ENCODE data around the gene KIAA0513. TPM values are rescaled to one million over a fixed set of nuclear protein-coding genes. Genes with fewer than 3 reads are reported as not detected.

Gene KIAA0513
- total and polyA plus RNA-seq, 10 of the 15 experiments (the other 5 are each of a cell fraction or from before 2014, with no cell fraction given), result 0.14 to 5.8 (median 2.0) TPM

DNA sequence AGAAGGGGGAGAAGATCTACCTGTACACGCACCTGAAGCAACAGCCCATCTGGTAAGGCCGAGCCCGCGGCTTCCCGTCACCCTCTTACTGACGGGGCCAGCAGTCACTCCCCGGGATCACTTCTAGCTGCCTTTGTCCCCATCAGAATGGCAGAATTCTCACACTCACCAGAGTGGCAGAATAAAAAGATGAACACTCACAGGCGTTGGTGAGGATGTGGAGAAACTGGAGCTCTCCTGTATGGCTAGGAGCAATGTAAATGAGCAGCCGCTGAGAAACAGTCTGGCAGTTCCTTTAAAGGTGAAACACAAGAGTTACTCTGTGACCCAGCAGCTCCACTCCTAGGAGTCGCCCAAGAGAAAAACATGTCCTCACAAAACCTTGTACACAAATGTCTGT is 51.4 kb downstream of the KIAA0513 start:
- no peak overlapping the region for H2AFZ ChIP-seq (ENCODE audit: control insufficient read depth, low read depth, low read length)
- no peak overlapping the region for H3K27ac ChIP-seq (ENCODE audit: control insufficient read depth, insufficient read depth)
- H3K27me3 ChIP-seq (replicated peaks in 1 of 2; ENCODE audit: control insufficient read depth in 2 of 2, insufficient read depth in 2 of 2, low read length in 1 of 2), result no peaks in the 10 kb centered on the region; a peak in 1 of 4 replicates
- intact Hi-C loops (cut with micrococcal nuclease; ENCODE audit: unreplicated experiment), result no loop called here
- H3K36me3 ChIP-seq (ENCODE audit: control insufficient read depth in 2 of 2, insufficient read depth in 2 of 2, low read length in 1 of 2), result no peaks in the 10 kb centered on the region
- DNase-seq (ENCODE audit: low read depth, low spot score) (no peak), FAIRE-seq (no peak), ATAC-seq (no peak)
- H3K9me3 ChIP-seq (replicated peaks; ENCODE audit: control insufficient read depth, insufficient read depth, low read length), result no peaks in the 10 kb centered on the region
- BruUV-seq (replicated peaks), result no TSS peak
- no peak overlapping the region for H3K4me3 ChIP-seq
- H4K20me1 ChIP-seq (ENCODE audit: control insufficient read depth, insufficient read depth), result no peaks in the 10 kb centered on the region
- peaks cover 18% of the 10 kb centered on the region for H3K4me1 ChIP-seq (ENCODE audit: control insufficient read depth, insufficient read depth, low read length)
- RAD21 ChIA-PET (ENCODE audit: unreplicated experiment), result no interaction called here
- POLR2A ChIA-PET, result no interaction called here
- SMC1A ChIA-PET (ENCODE audit: uncharacterized antibody, unreplicated experiment), result no interaction called here
- no peak overlapping the region for H3K4me2 ChIP-seq (ENCODE audit: control insufficient read depth, insufficient read depth)
- in situ Hi-C loops (cut with MboI), result no loop called here
- 87% methylated on average over 10 of the region's 10 CpGs for WGBS (ENCODE audit: insufficient coverage, insufficient replicate concordance, low lambda C conversion rate, missing lambda C conversion rate)
- no peak overlapping the region for H3K9ac ChIP-seq (ENCODE audit: control insufficient read depth, insufficient read depth, low read length)
- H3K79me2 ChIP-seq (ENCODE audit: control insufficient read depth, insufficient read depth, low read length), result no peaks in the 10 kb centered on the region
- TF ChIP-seq FOS (IDR thresholded peaks at IDR 0.05; ENCODE audit: borderline replicate concordance, extremely low read depth, insufficient read length) (no peak), TBL1XR1 (IDR thresholded peaks at IDR 0.05; ENCODE audit: low read depth, low read length) (no peak), RFX5 (IDR thresholded peaks at IDR 0.05; ENCODE audit: low read depth, low read length) (no peak), NFYB (IDR thresholded peaks at IDR 0.05; ENCODE audit: insufficient read depth, low read depth, low read length) (no peak), FOXK2 (IDR thresholded peaks at IDR 0.05) (no peak), ZNF687 (IDR thresholded peaks at IDR 0.05) (no peak), CBFB (IDR thresholded peaks at IDR 0.05; ENCODE audit: low read depth) (no peak), SIN3A (IDR thresholded peaks at IDR 0.05; ENCODE audit: low read depth, low read length) (no peak), SMAD1 (IDR thresholded peaks at IDR 0.05; ENCODE audit: low read depth, partially characterized antibody) (no peak), CTCF (IDR thresholded peaks at IDR 0.05 in 2 of 3, conservative IDR thresholded peaks at IDR 0.05 in 1 of 3; ENCODE audit: control insufficient read depth in 2 of 3, extremely low read depth in 1 of 3, insufficient read depth in 1 of 3, low read depth in 3 of 3, low read length in 3 of 3) (no peak), RB1 (IDR thresholded peaks at IDR 0.05; ENCODE audit: borderline replicate concordance) (no peak)
- TF ChIP-seq, protein P1, sequence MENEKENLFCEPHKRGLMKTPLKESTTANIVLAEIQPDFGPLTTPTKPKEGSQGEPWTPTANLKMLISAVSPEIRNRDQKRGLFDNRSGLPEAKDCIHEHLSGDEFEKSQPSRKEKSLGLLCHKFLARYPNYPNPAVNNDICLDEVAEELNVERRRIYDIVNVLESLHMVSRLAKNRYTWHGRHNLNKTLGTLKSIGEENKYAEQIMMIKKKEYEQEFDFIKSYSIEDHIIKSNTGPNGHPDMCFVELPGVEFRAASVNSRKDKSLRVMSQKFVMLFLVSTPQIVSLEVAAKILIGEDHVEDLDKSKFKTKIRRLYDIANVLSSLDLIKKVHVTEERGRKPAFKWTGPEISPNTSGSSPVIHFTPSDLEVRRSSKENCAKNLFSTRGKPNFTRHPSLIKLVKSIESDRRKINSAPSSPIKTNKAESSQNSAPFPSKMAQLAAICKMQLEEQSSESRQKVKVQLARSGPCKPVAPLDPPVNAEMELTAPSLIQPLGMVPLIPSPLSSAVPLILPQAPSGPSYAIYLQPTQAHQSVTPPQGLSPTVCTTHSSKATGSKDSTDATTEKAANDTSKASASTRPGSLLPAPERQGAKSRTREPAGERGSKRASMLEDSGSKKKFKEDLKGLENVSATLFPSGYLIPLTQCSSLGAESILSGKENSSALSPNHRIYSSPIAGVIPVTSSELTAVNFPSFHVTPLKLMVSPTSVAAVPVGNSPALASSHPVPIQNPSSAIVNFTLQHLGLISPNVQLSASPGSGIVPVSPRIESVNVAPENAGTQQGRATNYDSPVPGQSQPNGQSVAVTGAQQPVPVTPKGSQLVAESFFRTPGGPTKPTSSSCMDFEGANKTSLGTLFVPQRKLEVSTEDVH (IDR thresholded peaks at IDR 0.05; ENCODE audit: low read depth, partially characterized antibody), result no peak
- CTCF ChIA-PET, result interaction anchor here (0.6 kb wide), 1 partner anchor 219 kb away, joined by 3 read pairs; no protein-coding TSS in a partner anchor

Measured in GM12878 (cell line).